Stimulated activated CD8-positive, alpha-beta memory T cell treated with anti-CD3 and anti-CD28 coated beads, Interleukin-15, amount 100 ng/mL, for 4 hours (primary cell): Measurements from ENCODE around the gene MRPL40.

Source experiments
- DNase-seq, 2 donors: peaks; one replicate each; pipeline ENCODE4 v3.0.0-alpha.2; 2020; ENCODE audit warnings: low read depth in 2 of 2

Gene MRPL40

DNA sequence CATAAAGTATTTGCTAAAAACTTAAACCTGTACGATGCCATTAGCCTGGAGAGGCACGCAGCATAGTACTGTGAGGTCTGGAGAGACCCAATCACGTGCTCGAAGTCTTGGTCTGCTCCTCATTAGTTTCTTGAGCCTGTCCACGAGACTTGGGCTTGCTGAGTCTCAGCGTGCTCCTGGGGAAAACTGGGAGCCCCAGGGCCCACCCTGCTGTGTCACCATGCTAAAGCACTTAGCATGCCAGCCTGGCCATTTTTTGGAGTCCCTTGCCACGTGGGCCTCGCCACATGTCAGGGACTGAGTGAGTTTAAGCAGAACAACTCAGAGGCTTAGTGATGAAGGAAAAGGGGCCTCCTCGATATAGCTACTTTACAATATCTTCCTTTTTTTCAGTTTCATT, 50.0 kb downstream of the MRPL40 start:
- DNase-seq = no peak

DNA sequence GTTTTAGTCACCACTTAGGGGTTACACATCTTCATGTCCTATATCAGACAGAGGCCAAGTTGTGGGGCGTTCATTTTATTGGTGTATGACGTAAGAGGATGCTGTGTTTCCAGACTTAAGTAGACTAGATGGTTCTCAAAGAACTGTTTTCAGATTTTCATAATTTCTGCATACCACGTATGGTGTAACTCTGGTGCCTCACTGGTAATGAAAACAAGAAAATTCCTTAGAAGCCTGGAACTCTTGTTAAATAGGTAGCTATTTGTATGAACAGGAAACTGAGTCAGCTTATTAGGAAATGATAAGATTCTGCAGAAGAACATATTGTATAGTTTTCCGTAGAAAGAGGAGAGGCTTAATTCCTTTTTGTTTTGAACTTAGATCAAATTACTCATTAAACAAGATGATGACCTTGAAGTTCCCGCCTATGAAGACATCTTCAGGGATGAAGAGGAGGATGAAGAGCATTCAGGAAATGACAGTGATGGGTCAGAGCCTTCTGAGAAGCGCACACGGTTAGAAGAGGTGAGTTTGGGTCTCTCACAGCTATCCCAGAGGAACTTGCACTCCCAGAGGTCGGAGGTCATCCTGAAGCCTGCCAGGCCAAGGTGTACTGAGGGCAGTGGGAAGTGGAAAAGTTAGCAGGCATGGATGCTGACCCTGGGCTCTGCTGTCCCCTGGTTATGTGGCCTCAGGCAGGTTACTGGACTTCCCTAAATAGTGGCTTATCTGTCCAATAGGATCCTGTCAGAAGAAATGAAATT, 51.3 kb downstream of the MRPL40 start:
- DNase-seq = no peak
